Measurements from ENCODE around the gene PAIP1. TPM values are rescaled to one million over a fixed set of nuclear protein-coding genes. Genes with fewer than 3 reads are reported as not detected.

PAIP1 gene
- total RNA-seq, 1 donor from 2014 or later: 101 TPM

DNA sequence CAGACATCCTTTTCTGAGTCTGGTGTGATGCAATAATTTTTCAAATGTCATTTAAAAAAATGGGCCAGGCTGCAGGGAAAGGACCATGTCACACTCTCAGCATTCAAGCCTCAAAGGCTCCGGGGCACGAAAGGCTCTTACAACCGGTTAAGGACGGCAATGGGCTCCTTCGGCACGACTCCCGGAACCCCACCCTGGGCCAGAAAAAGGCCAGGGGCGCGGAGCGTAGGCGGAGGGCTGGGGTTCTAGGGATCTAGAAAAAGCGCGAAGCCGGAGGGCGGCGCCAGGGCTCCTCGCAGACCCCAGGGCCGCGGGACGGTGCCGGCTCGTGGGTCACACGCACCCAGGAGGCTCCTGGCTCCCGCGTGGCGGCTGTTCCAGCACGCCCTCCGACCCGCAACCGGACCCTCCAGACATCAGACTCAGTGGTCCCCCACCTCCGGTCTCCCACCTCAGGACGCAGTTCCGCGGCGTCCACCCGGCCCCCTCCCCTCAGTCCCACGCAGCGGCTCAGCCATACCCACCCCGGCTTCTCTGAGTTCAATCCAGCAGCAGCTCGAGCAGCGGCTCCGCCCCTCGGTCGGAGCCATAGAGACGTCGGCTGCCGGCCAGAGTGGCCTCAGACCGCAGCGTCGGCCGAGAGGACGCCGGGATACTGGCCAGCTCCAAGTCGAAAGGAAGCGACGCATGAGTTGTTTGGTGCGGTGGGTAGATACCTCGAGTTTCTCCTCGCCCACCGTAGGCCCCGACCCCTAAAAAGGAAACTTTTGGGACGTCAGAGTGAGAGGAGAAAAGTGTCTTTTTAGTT lies 73.4 kb downstream of the PAIP1 start, which contains the start of gene TMEM267:
Gene TMEM267, minus strand, starts transcription at position 568 of the 808 bp plus-strand sequence. CDS start 29,896 bp downstream, outside the sequence.
- Histone ChIP-seq H3K36me3 (ENCODE audit: insufficient read depth, low read length) (no peaks in the 10 kb centered on the region), H3K4me1 (ENCODE audit: insufficient read depth, low read length) (peaks cover 5% of the 10 kb centered on the region), H3K27ac (ENCODE audit: low read depth, low read length) (peak within 1 kb of the TSS; percentile 97), H3K4me3 (ENCODE audit: insufficient read depth, low read depth, low read length) (peak within 1 kb of the TSS; percentile 90), H3K4me2 (ENCODE audit: low read length) (peak within 1 kb of the TSS; percentile 83), H3K79me2 (ENCODE audit: insufficient read depth, low read length) (peaks cover 33% of the 10 kb centered on the region), H3K27me3 (ENCODE audit: insufficient read depth, low read length) (no peaks in the 10 kb centered on the region), H4K20me1 (ENCODE audit: insufficient read depth, low read length) (no peaks in the 10 kb centered on the region), H3K9me3 (ENCODE audit: insufficient read depth, low read depth, low read length) (no peaks in the 10 kb centered on the region), H2AFZ (ENCODE audit: low read depth, low read length) (peak within 1 kb of the TSS; percentile 97), H3K9ac (ENCODE audit: low read length) (peak within 1 kb of the TSS; percentile 97)
- Mint-ChIP-seq H3K27ac (ENCODE audit: unreplicated experiment) (peak within 1 kb of the TSS; percentile 100), H3K9me3 (ENCODE audit: unreplicated experiment) (no peaks in the 10 kb centered on the region), H3K4me1 (ENCODE audit: low read depth, unreplicated experiment) (peaks cover 10% of the 10 kb centered on the region), H3K36me3 (ENCODE audit: low read depth, unreplicated experiment) (no peaks in the 10 kb centered on the region), H3K27me3 (ENCODE audit: low read depth, unreplicated experiment) (no peaks in the 10 kb centered on the region), H3K4me3 (ENCODE audit: unreplicated experiment) (peak within 1 kb of the TSS; percentile 98)
- DNase-seq (ENCODE audit: low read depth) (peak; percentile 84), FAIRE-seq (no peak)
- no peak for TF ChIP-seq EZH2 (IDR thresholded peaks at IDR 0.05; ENCODE audit: insufficient read depth, low read length)
- TF ChIP-seq CTCF (IDR thresholded peaks at IDR 0.05; ENCODE audit: insufficient read depth, low read depth, low read length): no peak

DNA sequence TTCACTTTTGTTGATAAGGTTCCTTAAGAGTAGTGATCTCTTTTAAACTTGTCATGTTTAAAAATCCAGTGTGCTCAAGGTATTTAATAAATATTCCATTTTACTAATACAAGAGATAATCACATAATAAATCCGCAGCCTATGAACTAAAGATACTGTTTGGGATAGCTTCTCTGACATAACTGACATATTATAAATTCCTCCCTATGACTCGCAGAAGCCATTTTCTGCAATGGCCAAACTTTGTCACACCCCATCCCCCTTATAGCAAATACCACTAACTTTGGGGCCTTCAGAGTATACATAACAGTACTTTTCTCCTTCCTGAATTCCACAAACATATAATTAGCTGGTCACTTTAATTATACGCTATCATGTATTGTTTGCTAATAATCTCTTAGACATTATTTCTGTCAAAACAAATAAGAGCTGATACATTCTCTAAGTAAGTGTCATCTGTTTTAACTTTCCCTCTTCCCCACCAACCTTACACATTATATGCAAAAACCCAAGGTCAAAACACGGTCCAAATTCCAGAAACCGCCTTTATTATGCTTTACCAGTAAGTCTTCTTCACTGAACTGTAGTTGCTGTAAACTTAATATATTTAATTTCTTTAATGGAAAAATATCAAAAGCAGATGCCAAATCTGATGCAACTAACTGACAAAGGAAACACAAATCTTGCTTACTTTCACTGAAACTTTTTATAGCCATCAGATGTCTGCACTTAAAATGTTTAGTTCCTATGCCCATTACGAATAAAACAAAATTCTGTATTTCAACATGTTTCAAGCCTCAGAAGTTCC lies 74.2 kb downstream of the PAIP1 start:
- no peak for FAIRE-seq
- H3K36me3 ChIP-seq (ENCODE audit: insufficient read depth, low read length): no peaks in the 10 kb centered on the region
- peak overlapping the region; percentile 98 for H3K4me3 Mint-ChIP-seq (ENCODE audit: unreplicated experiment)
- DNase-seq (ENCODE audit: low read depth): peak; percentile 14
- H3K4me3 ChIP-seq (ENCODE audit: insufficient read depth, low read depth, low read length): peak overlapping the region; percentile 90
- H2AFZ ChIP-seq (ENCODE audit: low read depth, low read length): peak overlapping the region; percentile 97
- peak overlapping the region; percentile 97 for H3K27ac ChIP-seq (ENCODE audit: low read depth, low read length)
- peak overlapping the region; percentile 83 for H3K4me2 ChIP-seq (ENCODE audit: low read length)
- H3K36me3 Mint-ChIP-seq (ENCODE audit: low read depth, unreplicated experiment): no peaks in the 10 kb centered on the region
- H3K79me2 ChIP-seq (ENCODE audit: insufficient read depth, low read length): peaks cover 33% of the 10 kb centered on the region
- H3K9ac ChIP-seq (ENCODE audit: low read length): peak overlapping the region; percentile 97
- no peaks in the 10 kb centered on the region for H3K9me3 ChIP-seq (ENCODE audit: insufficient read depth, low read depth, low read length)
- H3K27me3 Mint-ChIP-seq (ENCODE audit: low read depth, unreplicated experiment): no peaks in the 10 kb centered on the region
- H3K9me3 Mint-ChIP-seq (ENCODE audit: unreplicated experiment): no peaks in the 10 kb centered on the region
- peaks cover 10% of the 10 kb centered on the region for H3K4me1 Mint-ChIP-seq (ENCODE audit: low read depth, unreplicated experiment)
- H3K27ac Mint-ChIP-seq (ENCODE audit: unreplicated experiment): peak overlapping the region; percentile 100
- no peaks in the 10 kb centered on the region for H3K27me3 ChIP-seq (ENCODE audit: insufficient read depth, low read length)
- no peaks in the 10 kb centered on the region for H4K20me1 ChIP-seq (ENCODE audit: insufficient read depth, low read length)
- TF ChIP-seq EZH2 (IDR thresholded peaks at IDR 0.05; ENCODE audit: insufficient read depth, low read length) (no peak), CTCF (IDR thresholded peaks at IDR 0.05; ENCODE audit: insufficient read depth, low read depth, low read length) (no peak)
- peaks cover 5% of the 10 kb centered on the region for H3K4me1 ChIP-seq (ENCODE audit: insufficient read depth, low read length)

Other genes with a start within 250 kb of the PAIP1 start
- gene HMGCS1, start 243.7 kb downstream of the PAIP1 start, total RNA-seq: 95.9 and 146 TPM in 2 replicates
- gene CCL28, start 144.7 kb downstream of the PAIP1 start, total RNA-seq: 0.16 TPM in 1 of 2 replicates, not detected in the other
- gene TMEM267, start 73.2 kb downstream of the PAIP1 start, total RNA-seq: 20.9 and 22.3 TPM in 2 replicates
- gene C5orf34, start 41.9 kb downstream of the PAIP1 start, total RNA-seq: 2.5 and 3.3 TPM in 2 replicates
- 38.9 and 44.3 TPM in 2 replicates for gene NNT, start 46.1 kb upstream of the PAIP1 start, total RNA-seq

Measured in astrocyte (in vitro differentiated cells and primary cell).